ENCODE results near the gene ABHD15. TPM values are rescaled to one million over a fixed set of nuclear protein-coding genes. Genes with fewer than 3 reads are reported as not detected.

ABHD15 gene
- total RNA-seq, 1 experiment from 2014 or later, result 9.0 TPM

GRCh38 chr17:29549177-29549923 is 17.5 kb downstream of the ABHD15 start:
- no peak for DNase-seq
- no peaks in the 10 kb centered on the region for H3K9me2 ChIP-seq (replicated peaks; ENCODE audit: insufficient read depth, low read length)
- H2AFZ ChIP-seq (ENCODE audit: low read length), result no peak overlapping the region
- peaks cover 2% of the 10 kb centered on the region; the same call in 1 of the 2 replicates for H3K79me2 ChIP-seq (ENCODE audit: low read length)
- no peak overlapping the region for H3K4me3 ChIP-seq (ENCODE audit: low read length)
- H3K4me1 ChIP-seq (ENCODE audit: low read length), result no peaks in the 10 kb centered on the region
- H3K9me3 ChIP-seq (ENCODE audit: low read length), result no peaks in the 10 kb centered on the region
- H3K4me2 ChIP-seq (ENCODE audit: low read depth, low read length, poor library complexity, severe bottlenecking), result no peak overlapping the region
- H3K36me3 ChIP-seq (ENCODE audit: insufficient read depth, low read length), result peaks cover 18% of the 10 kb centered on the region; the same call in 1 of the 2 replicates
- no peaks in the 10 kb centered on the region for H3K27me3 ChIP-seq (ENCODE audit: low read length)
- no peak overlapping the region for H3K9ac ChIP-seq (ENCODE audit: low read length)
- no peaks in the 10 kb centered on the region for H4K20me1 ChIP-seq (ENCODE audit: insufficient read depth, low read depth, low read length)
- H3K27ac ChIP-seq (ENCODE audit: low read length), result no peak overlapping the region

GRCh38 chr17:29546830-29547229 is 20.0 kb downstream of the ABHD15 start:
- H3K4me2 ChIP-seq (ENCODE audit: low read depth, low read length, poor library complexity, severe bottlenecking), result no peak overlapping the region
- H4K20me1 ChIP-seq (ENCODE audit: insufficient read depth, low read depth, low read length), result no peaks in the 10 kb centered on the region
- H3K9ac ChIP-seq (ENCODE audit: low read length), result no peak overlapping the region
- no peaks in the 10 kb centered on the region for H3K9me3 ChIP-seq (ENCODE audit: low read length)
- no peak overlapping the region for H2AFZ ChIP-seq (ENCODE audit: low read length)
- H3K27ac ChIP-seq (ENCODE audit: low read length), result no peak overlapping the region
- no peaks in the 10 kb centered on the region for H3K4me1 ChIP-seq (ENCODE audit: low read length)
- H3K27me3 ChIP-seq (ENCODE audit: low read length), result no peaks in the 10 kb centered on the region
- no peak for DNase-seq
- no peaks in the 10 kb centered on the region for H3K9me2 ChIP-seq (replicated peaks; ENCODE audit: insufficient read depth, low read length)
- peaks cover 2% of the 10 kb centered on the region; the same call in 1 of the 2 replicates for H3K79me2 ChIP-seq (ENCODE audit: low read length)
- peaks cover 38% of the 10 kb centered on the region; the same call in 1 of the 2 replicates for H3K36me3 ChIP-seq (ENCODE audit: insufficient read depth, low read length)
- no peak overlapping the region for H3K4me3 ChIP-seq (ENCODE audit: low read length)

- no peaks in the 10 kb centered on the region for H3K9me3 ChIP-seq (ENCODE audit: low read length)
- DNase-seq, result no peak
- no peaks in the 10 kb centered on the region for H4K20me1 ChIP-seq (ENCODE audit: insufficient read depth, low read depth, low read length)
- no peaks in the 10 kb centered on the region for H3K9me2 ChIP-seq (replicated peaks; ENCODE audit: insufficient read depth, low read length)
- H3K27ac ChIP-seq (ENCODE audit: low read length), result no peak overlapping the region
- H3K9ac ChIP-seq (ENCODE audit: low read length), result no peak overlapping the region
- H3K4me1 ChIP-seq (ENCODE audit: low read length), result no peaks in the 10 kb centered on the region
- H3K4me3 ChIP-seq (ENCODE audit: low read length), result no peak overlapping the region
- no peaks in the 10 kb centered on the region for H3K27me3 ChIP-seq (ENCODE audit: low read length)
- peaks cover 38% of the 10 kb centered on the region; the same call in 1 of the 2 replicates for H3K36me3 ChIP-seq (ENCODE audit: insufficient read depth, low read length)
- no peak overlapping the region for H2AFZ ChIP-seq (ENCODE audit: low read length)
- no peak overlapping the region for H3K4me2 ChIP-seq (ENCODE audit: low read depth, low read length, poor library complexity, severe bottlenecking)
- H3K79me2 ChIP-seq (ENCODE audit: low read length), result peaks cover 2% of the 10 kb centered on the region; the same call in 1 of the 2 replicates
Measured at GRCh38 chr17:29546085-29546484, 20.8 kb downstream of the ABHD15 start.

DNA sequence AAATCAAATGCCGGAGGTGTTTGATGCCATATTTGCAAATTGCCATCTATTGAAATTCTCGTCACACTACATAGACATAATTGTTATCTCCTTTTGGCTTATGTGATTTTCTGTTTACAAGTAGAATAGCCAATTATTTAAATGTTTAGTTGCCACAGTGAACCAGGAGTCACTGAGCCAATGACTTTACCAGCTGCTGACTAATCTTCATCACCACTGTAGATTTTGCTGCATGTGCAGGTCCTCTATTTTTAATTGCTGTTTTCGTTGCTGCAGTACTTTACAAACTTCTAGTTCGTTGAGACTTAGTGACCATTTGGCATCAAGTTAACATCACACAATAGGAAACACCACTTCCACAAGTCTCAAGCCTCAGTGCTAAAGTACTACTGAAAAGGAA is 22.8 kb downstream of the ABHD15 start:
- H3K27ac ChIP-seq (ENCODE audit: low read length), result no peak overlapping the region
- H3K4me1 ChIP-seq (ENCODE audit: low read length), result no peaks in the 10 kb centered on the region
- H2AFZ ChIP-seq (ENCODE audit: low read length), result no peak overlapping the region
- H3K4me3 ChIP-seq (ENCODE audit: low read length), result no peak overlapping the region
- DNase-seq, result no peak
- no peaks in the 10 kb centered on the region for H3K27me3 ChIP-seq (ENCODE audit: low read length)
- no peaks in the 10 kb centered on the region for H4K20me1 ChIP-seq (ENCODE audit: insufficient read depth, low read depth, low read length)
- H3K79me2 ChIP-seq (ENCODE audit: low read length), result peaks cover 2% of the 10 kb centered on the region; the same call in 1 of the 2 replicates
- peaks cover 38% of the 10 kb centered on the region; the same call in 1 of the 2 replicates for H3K36me3 ChIP-seq (ENCODE audit: insufficient read depth, low read length)
- H3K9ac ChIP-seq (ENCODE audit: low read length), result no peak overlapping the region
- no peaks in the 10 kb centered on the region for H3K9me3 ChIP-seq (ENCODE audit: low read length)
- no peak overlapping the region for H3K4me2 ChIP-seq (ENCODE audit: low read depth, low read length, poor library complexity, severe bottlenecking)
- no peaks in the 10 kb centered on the region for H3K9me2 ChIP-seq (replicated peaks; ENCODE audit: insufficient read depth, low read length)

GRCh38 chr17:29533976-29534375 is 32.9 kb downstream of the ABHD15 start:
- peaks cover 17% of the 10 kb centered on the region for H3K79me2 ChIP-seq (ENCODE audit: low read length)
- no peak overlapping the region for H3K4me3 ChIP-seq (ENCODE audit: low read length)
- no peaks in the 10 kb centered on the region for H3K4me1 ChIP-seq (ENCODE audit: low read length)
- H3K4me2 ChIP-seq (ENCODE audit: low read depth, low read length, poor library complexity, severe bottlenecking), result no peak overlapping the region
- H3K9me2 ChIP-seq (replicated peaks; ENCODE audit: insufficient read depth, low read length), result no peaks in the 10 kb centered on the region
- no peaks in the 10 kb centered on the region for H3K27me3 ChIP-seq (ENCODE audit: low read length)
- H3K9me3 ChIP-seq (ENCODE audit: low read length), result no peaks in the 10 kb centered on the region
- no peak overlapping the region for H3K27ac ChIP-seq (ENCODE audit: low read length)
- H2AFZ ChIP-seq (ENCODE audit: low read length), result no peak overlapping the region
- no peak overlapping the region for H3K9ac ChIP-seq (ENCODE audit: low read length)
- peaks cover 22% of the 10 kb centered on the region for H3K36me3 ChIP-seq (ENCODE audit: insufficient read depth, low read length)
- no peak for DNase-seq
- H4K20me1 ChIP-seq (ENCODE audit: insufficient read depth, low read depth, low read length), result no peaks in the 10 kb centered on the region

- Histone ChIP-seq H3K9me3 (ENCODE audit: low read length) (no peaks in the 10 kb centered on the region), H3K9ac (ENCODE audit: low read length) (no peak overlapping the region), H3K4me2 (ENCODE audit: low read depth, low read length, poor library complexity, severe bottlenecking) (no peak overlapping the region), H3K36me3 (ENCODE audit: insufficient read depth, low read length) (peaks cover 24% of the 10 kb centered on the region), H3K9me2 (replicated peaks; ENCODE audit: insufficient read depth, low read length) (no peaks in the 10 kb centered on the region), H3K79me2 (ENCODE audit: low read length) (peaks cover 18% of the 10 kb centered on the region; the same call in 1 of the 2 replicates), H2AFZ (ENCODE audit: low read length) (no peak overlapping the region), H3K27me3 (ENCODE audit: low read length) (no peaks in the 10 kb centered on the region), H3K4me1 (ENCODE audit: low read length) (no peaks in the 10 kb centered on the region), H4K20me1 (ENCODE audit: insufficient read depth, low read depth, low read length) (no peaks in the 10 kb centered on the region), H3K27ac (ENCODE audit: low read length) (no peak overlapping the region), H3K4me3 (ENCODE audit: low read length) (no peak overlapping the region)
- DNase-seq, result no peak
Measured at GRCh38 chr17:29526322-29526721, 40.5 kb downstream of the ABHD15 start.

- Histone ChIP-seq H3K4me3 (ENCODE audit: low read length) (no peak overlapping the region), H3K36me3 (ENCODE audit: insufficient read depth, low read length) (peaks cover 17% of the 10 kb centered on the region; the same call in 1 of the 2 replicates), H3K27ac (ENCODE audit: low read length) (no peak overlapping the region), H4K20me1 (ENCODE audit: insufficient read depth, low read depth, low read length) (no peaks in the 10 kb centered on the region), H3K9ac (ENCODE audit: low read length) (no peak overlapping the region), H3K9me2 (replicated peaks; ENCODE audit: insufficient read depth, low read length) (no peaks in the 10 kb centered on the region), H3K79me2 (ENCODE audit: low read length) (peaks cover 13% of the 10 kb centered on the region; the same call in 1 of the 2 replicates), H3K9me3 (ENCODE audit: low read length) (no peaks in the 10 kb centered on the region), H3K27me3 (ENCODE audit: low read length) (no peaks in the 10 kb centered on the region), H2AFZ (ENCODE audit: low read length) (no peak overlapping the region), H3K4me2 (ENCODE audit: low read depth, low read length, poor library complexity, severe bottlenecking) (no peak overlapping the region), H3K4me1 (ENCODE audit: low read length) (no peaks in the 10 kb centered on the region)
- DNase-seq, result no peak
Measured at GRCh38 chr17:29524692-29525091, 42.1 kb downstream of the ABHD15 start.

GRCh38 chr17:29518359-29518758 is 48.5 kb downstream of the ABHD15 start:
- Histone ChIP-seq H2AFZ (ENCODE audit: low read length) (no peak overlapping the region), H3K27ac (ENCODE audit: low read length) (no peak overlapping the region), H3K9me3 (ENCODE audit: low read length) (no peaks in the 10 kb centered on the region), H3K4me2 (ENCODE audit: low read depth, low read length, poor library complexity, severe bottlenecking) (no peak overlapping the region), H3K79me2 (ENCODE audit: low read length) (0 out of 2 replicates have a peak, but pooled peaks cover 3% of the 10 kb centered on the region), H3K9me2 (replicated peaks; ENCODE audit: insufficient read depth, low read length) (no peaks in the 10 kb centered on the region), H3K4me3 (ENCODE audit: low read length) (no peak overlapping the region), H3K27me3 (ENCODE audit: low read length) (no peaks in the 10 kb centered on the region), H3K9ac (ENCODE audit: low read length) (no peak overlapping the region), H3K4me1 (ENCODE audit: low read length) (no peaks in the 10 kb centered on the region), H4K20me1 (ENCODE audit: insufficient read depth, low read depth, low read length) (no peaks in the 10 kb centered on the region), H3K36me3 (ENCODE audit: insufficient read depth, low read length) (peaks cover 21% of the 10 kb centered on the region)
- DNase-seq, result no peak

All from Karpas-422 (cell line).